Gastroesophageal sphincter (tissue), 4 donors: ENCODE results near the gene UTS2. TPM values are rescaled to one million over a fixed set of nuclear protein-coding genes. Genes with fewer than 3 reads are reported as not detected.

Experiments
- ATAC-seq: fragments of 150-250 bp; one replicate; pipeline ENCODE4 v1.9.1; 2016; ENCODE audit warnings: mild to moderate bottlenecking, moderate library complexity
- H3K27ac ChIP-seq, 4 donors: fragments of 200-600 bp; sonication (generic) in 3 of 4; 1 replicate in 3 of 4; 2 replicates in 1 of 4; pipeline ENCODE4 v1.5.1; 2016 to 2019
- H3K27me3 ChIP-seq: fragments of 200-600 bp; sonication (generic); one replicate; pipeline ENCODE4 v1.5.1; 2019
- H3K36me3 ChIP-seq, 2 donors: fragments of 200-600 bp; sonication (generic); one replicate each; pipeline ENCODE4 v1.5.1; 2019; ENCODE audit warnings: control low read depth in 1 of 2
- H3K4me1 ChIP-seq, 3 donors: fragments of 200-600 bp; sonication (generic); 1 replicate in 2 of 3; 2 replicates in 1 of 3; pipeline ENCODE4 v1.5.1; 2016 to 2019; ENCODE audit warnings: control low read depth in 2 of 3
- H3K4me3 ChIP-seq, 2 donors: fragments of 200-600 bp; sonication (generic); one replicate each; pipeline ENCODE4 v1.5.1; 2019; ENCODE audit warnings: mild to moderate bottlenecking in 1 of 2, moderate library complexity in 1 of 2
- H3K9me3 ChIP-seq, 3 donors: fragments of 200-600 bp; sonication (generic); one replicate each; pipeline ENCODE4 v1.5.1; 2017 to 2019; ENCODE audit warnings: control low read depth in 2 of 3
- EP300 ChIP-seq: sonication (generic); formaldehyde crosslinking; IDR thresholded peaks from one replicate; pipeline ENCODE4 v1.6.1; 2017; ENCODE audit warnings: antibody characterized with exemption, mild to moderate bottlenecking
- POLR2A ChIP-seq, 2 donors: fragments of 450-650 bp; IDR thresholded peaks; one replicate each; pipeline ENCODE4 v1.6.1; 2017; ENCODE audit warnings: antibody characterized with exemption in 2 of 2, mild to moderate bottlenecking in 2 of 2, moderate library complexity in 1 of 2
- POLR2AphosphoS5 ChIP-seq: sonication (generic); formaldehyde crosslinking; IDR thresholded peaks from one replicate; pipeline ENCODE4 v1.6.1; 2017; ENCODE audit warnings: antibody characterized with exemption
- WGBS, 2 donors: methylation state at CpG; one replicate each; pipeline ENCODE4 v1.1.5; 2018; ENCODE audit warnings: low coverage in 1 of 2; 5-methylcytosine and 5-hydroxymethylcytosine counted together
- total RNA-seq, 4 donors: library from RNA; depleted of rRNA; stranded (reverse); fragments of >200 nt; gene quantifications; one replicate each; pipeline ENCODE4 v1.1.0, GENCODE V29; 2016
- TF ChIP-seq, protein P1 (sequence below), 4 experiments: fragments of 200-600 bp in 2 of 4; fragments of 450-650 bp in 2 of 4; sonication (generic) in 1 of 4; IDR thresholded peaks; one replicate each; pipeline ENCODE4 v1.5.1; 2017 to 2019; ENCODE audit warnings: antibody characterized with exemption in 4 of 4, mild to moderate bottlenecking in 2 of 4, moderate library complexity in 2 of 4

The UTS2 gene
- total RNA-seq, 4 donors from 2014 or later, result 0.31 to 0.42 TPM; not detected in 2

DNA sequence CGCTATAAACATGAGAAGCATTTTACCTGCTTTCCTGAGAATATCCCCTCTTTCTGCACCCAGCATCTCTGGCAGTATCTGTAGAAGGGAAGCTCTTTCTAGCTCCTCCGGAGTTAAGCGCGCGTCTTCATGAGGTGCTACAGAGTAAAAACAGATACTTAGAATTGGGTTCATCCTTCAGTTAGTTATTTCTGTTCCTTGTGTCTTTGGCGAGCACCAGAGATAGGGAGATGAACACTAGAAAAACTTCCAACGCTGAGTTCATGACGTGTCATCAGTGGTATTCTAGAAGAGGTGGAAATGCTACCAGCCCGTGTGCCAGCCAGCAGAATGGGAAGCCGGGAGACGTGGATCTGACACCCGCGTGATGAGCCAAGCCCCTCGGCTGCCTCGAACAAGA, 2.1 kb downstream of the UTS2 start:
- ATAC-seq, result no peak
- H3K9me3 ChIP-seq, result no peaks in the 10 kb centered on the region
- TF ChIP-seq EP300 (no peak), POLR2A (IDR thresholded peaks at IDR 0.05) (no peak), POLR2AphosphoS5 (no peak)
- TF ChIP-seq, protein P1, sequence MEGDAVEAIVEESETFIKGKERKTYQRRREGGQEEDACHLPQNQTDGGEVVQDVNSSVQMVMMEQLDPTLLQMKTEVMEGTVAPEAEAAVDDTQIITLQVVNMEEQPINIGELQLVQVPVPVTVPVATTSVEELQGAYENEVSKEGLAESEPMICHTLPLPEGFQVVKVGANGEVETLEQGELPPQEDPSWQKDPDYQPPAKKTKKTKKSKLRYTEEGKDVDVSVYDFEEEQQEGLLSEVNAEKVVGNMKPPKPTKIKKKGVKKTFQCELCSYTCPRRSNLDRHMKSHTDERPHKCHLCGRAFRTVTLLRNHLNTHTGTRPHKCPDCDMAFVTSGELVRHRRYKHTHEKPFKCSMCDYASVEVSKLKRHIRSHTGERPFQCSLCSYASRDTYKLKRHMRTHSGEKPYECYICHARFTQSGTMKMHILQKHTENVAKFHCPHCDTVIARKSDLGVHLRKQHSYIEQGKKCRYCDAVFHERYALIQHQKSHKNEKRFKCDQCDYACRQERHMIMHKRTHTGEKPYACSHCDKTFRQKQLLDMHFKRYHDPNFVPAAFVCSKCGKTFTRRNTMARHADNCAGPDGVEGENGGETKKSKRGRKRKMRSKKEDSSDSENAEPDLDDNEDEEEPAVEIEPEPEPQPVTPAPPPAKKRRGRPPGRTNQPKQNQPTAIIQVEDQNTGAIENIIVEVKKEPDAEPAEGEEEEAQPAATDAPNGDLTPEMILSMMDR (IDR thresholded peaks at IDR 0.05), result no peak
- no peak overlapping the region for H3K4me3 ChIP-seq
- H3K4me1 ChIP-seq, result peaks cover 0 to 8% (median 0%) of the 10 kb centered on the region in 3 donors
- H3K36me3 ChIP-seq, result peaks cover 0 to 25% of the 10 kb centered on the region in 2 donors
- no peak overlapping the region for H3K27ac ChIP-seq
- H3K27me3 ChIP-seq, result no peaks in the 10 kb centered on the region
- WGBS, 2 donors, result 83% methylated on average over 12 to 14 of the region's 15 CpGs

DNA sequence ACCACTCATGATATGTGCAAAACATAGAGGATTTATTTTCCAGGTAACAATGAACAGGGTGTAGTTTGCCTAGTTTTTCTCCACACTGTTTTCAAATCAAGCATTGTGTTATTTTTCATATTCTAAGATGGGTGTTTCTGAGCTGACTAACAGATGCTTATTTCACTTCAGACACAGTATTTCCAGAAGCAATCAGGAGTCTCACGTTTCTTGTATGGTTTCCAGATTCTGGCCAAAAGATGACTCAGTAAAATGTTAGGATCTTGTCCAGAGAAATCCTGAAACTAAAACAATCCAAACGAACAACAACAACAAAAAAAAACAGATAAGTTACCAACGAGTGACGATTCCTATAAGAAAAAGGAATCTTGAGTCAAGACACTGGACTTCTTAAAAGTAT, 5.3 kb downstream of the UTS2 start:
- Histone ChIP-seq H3K4me1 (peaks cover 0 to 8% (median 0%) of the 10 kb centered on the region in 3 donors), H3K9me3 (no peaks in the 10 kb centered on the region), H3K36me3 (peaks cover 4 to 56% of the 10 kb centered on the region in 2 donors), H3K27ac (no peak overlapping the region), H3K4me3 (no peak overlapping the region), H3K27me3 (no peaks in the 10 kb centered on the region)
- 23 to 35% methylated on average over 3 to 4 of the region's 4 CpGs for WGBS, 2 donors
- TF ChIP-seq, protein P1 (IDR thresholded peaks at IDR 0.05), result no peak
- TF ChIP-seq EP300 (no peak), POLR2AphosphoS5 (no peak), POLR2A (IDR thresholded peaks at IDR 0.05) (no peak)
- no peak for ATAC-seq

DNA sequence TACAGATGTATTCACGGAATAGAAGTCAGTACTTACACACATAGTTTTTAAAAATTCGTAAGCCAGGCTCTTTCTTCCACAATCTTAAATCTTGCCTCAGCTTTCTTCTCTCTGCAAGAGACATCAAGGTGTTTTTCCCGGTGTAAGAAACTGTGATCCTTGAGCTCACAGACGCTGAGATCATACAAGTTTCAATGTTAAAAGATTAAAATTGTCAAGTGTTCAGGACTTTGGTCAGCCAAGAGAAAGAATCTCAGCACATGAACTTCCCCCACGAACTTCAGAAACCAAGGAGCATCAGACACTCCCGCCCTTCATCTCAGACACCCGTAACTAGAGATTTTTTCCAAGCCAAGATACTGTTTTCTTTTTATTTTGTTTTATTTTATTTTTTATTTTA, 6.2 kb downstream of the UTS2 start:
- Histone ChIP-seq H3K9me3 (no peaks in the 10 kb centered on the region), H3K4me3 (no peak overlapping the region), H3K27me3 (no peaks in the 10 kb centered on the region), H3K27ac (no peak overlapping the region), H3K36me3 (peaks cover 4 to 66% of the 10 kb centered on the region in 2 donors), H3K4me1 (peaks cover 0 to 8% (median 0%) of the 10 kb centered on the region in 3 donors)
- WGBS, 2 donors, result 83 to 95% methylated on average over 7 of the region's 7 CpGs
- TF ChIP-seq EP300, result no peak
- TF ChIP-seq POLR2AphosphoS5, result no peak
- TF ChIP-seq, protein P1 (IDR thresholded peaks at IDR 0.05), result no peak
- no peak for TF ChIP-seq POLR2A (IDR thresholded peaks at IDR 0.05)
- ATAC-seq, result no peak

DNA sequence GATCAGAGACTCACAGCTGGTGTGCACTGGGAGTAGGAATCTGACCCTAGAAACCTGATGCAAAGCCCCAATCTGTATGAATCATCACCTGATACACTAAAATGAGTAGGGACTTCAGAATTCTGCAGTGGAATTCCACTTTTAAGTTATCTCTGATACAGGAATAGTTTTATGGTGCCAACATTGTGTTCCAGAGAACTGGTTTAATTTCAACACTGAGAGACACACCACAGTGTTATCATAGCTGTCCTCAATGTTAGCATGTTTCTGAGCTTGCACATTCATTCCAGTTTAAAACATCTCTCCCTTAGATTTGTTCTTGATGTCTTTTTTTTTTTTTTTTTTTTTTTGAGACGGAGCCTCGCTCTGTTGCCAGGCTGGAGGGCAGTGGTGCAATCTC, 7.1 kb downstream of the UTS2 start:
- ATAC-seq, result no peak
- H3K9me3 ChIP-seq, result no peaks in the 10 kb centered on the region

DNA sequence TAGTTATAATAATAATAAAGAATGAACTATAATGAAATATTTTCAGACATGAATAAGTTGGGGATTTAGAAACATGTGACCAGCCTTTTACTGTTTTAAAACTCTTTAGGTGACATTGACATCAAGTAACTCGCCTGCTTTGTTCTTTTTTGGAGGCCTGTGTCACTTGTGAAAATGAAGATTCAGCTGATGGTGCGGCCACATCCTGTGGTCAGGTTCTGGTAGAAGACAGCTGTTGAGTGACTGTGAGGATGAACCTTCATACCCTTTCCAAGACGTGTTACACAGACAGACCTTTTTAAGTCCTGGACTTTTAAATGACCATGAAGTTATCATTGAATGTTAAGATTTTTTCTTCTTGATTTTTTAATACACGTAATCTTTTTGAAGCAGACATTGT, 10.3 kb downstream of the UTS2 start:
- TF ChIP-seq POLR2A (IDR thresholded peaks at IDR 0.05) (no peak), EP300 (no peak), POLR2AphosphoS5 (no peak)
- TF ChIP-seq, protein P1 (IDR thresholded peaks at IDR 0.05), result no peak
- peaks cover 12 to 84% of the 10 kb centered on the region in 2 donors for H3K36me3 ChIP-seq
- no peak overlapping the region for H3K4me3 ChIP-seq
- ATAC-seq, result no peak
- no peaks in the 10 kb centered on the region for H3K27me3 ChIP-seq
- WGBS, 2 donors, result 83 to 88% methylated on average over 4 of the region's 4 CpGs
- H3K27ac ChIP-seq, result no peak overlapping the region
- peaks cover 0 to 4% (median 0%) of the 10 kb centered on the region in 3 donors for H3K4me1 ChIP-seq
- H3K9me3 ChIP-seq, result peaks cover 0 to 21% (median 0%) of the 10 kb centered on the region in 3 donors

More for the DNA sequence above, 7.1 kb downstream of the UTS2 start:
- Histone ChIP-seq H3K4me3 (no peak overlapping the region), H3K36me3 (peaks cover 8 to 67% of the 10 kb centered on the region in 2 donors), H3K27me3 (no peaks in the 10 kb centered on the region), H3K27ac (no peak overlapping the region), H3K4me1 (peaks cover 0 to 8% (median 0%) of the 10 kb centered on the region in 3 donors)
- WGBS, 2 donors, result no CpG with 5 or more reads among the region's 2 CpGs
- TF ChIP-seq POLR2AphosphoS5 (no peak), POLR2A (IDR thresholded peaks at IDR 0.05) (no peak), EP300 (no peak)
- TF ChIP-seq, protein P1 (IDR thresholded peaks at IDR 0.05), result no peak
